ENCODE data around the gene PHF21B. TPM values are rescaled to one million over a fixed set of nuclear protein-coding genes. Genes with fewer than 3 reads are reported as not detected.

The PHF21B gene
- total and polyA plus RNA-seq, 12 donors = 0.07 to 0.98 (median 0.50) TPM; not detected in 4

- Histone ChIP-seq H3K4me3 (no peak overlapping the region), H3K36me3 (no peaks in the 10 kb centered on the region), H3K27ac (no peak overlapping the region), H3K9me3 (peaks cover 0 to 9% (median 0%) of the 10 kb centered on the region in 11 donors), H3K27me3 (peaks cover 0 to 3% (median 0%) of the 10 kb centered on the region in 7 donors), H3K4me1 (no peaks in the 10 kb centered on the region)
- 80 to 87% methylated on average over 10 of the region's 10 CpGs for WGBS, 2 donors
- no peak for ATAC-seq
- no peak for DNase-seq
- intact Hi-C loops (cut with DNase I) = no loop called here
- no peak for TF ChIP-seq CTCF (IDR thresholded peaks at IDR 0.05)
These were observed 90.1 kb downstream of the PHF21B start for GRCh38 chr22:44919691-44920090.

GRCh38 chr22:44918925-44919392 is 90.8 kb downstream of the PHF21B start:
- no peak for DNase-seq
- 91 to 94% methylated on average over 8 of the region's 8 CpGs for WGBS, 2 donors

DNA sequence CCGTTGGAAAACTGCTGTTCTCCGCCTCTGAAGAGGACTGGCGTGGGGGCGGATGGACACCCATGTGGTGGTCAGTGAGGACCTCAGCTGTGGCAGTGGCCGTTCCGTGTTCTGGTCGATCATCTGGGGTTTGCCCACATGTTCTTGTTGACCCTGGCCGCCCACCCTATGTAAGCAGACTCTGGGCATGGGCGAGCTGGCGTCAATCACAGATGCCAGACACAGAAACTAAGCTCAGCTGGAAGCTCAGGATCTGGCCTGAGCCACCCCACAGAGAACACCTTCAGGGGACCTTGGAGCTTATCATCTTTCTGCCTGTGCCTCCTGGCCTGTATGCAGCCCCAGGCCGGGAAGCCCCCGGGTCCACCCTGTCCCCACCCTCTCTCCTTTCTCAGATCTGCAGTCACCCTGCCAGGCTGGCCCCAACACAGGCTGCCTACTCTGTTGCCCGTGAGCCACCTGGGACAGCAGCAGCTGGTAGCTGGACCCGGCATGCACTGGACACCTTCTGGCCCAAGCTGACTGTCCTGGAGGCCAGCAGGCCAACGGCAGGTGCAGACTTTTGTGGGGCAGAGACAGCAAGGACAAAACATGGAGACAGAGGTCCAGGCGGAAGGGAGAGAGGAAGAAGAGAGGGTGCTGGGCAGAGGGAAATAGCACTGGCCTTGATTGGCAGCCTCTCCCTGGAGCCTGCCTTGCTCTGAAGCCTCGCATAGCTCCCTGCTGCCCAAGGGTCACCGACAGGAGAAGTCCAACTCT is 91.5 kb downstream of the PHF21B start:
- Histone ChIP-seq H3K27me3 (peaks cover 0 to 4% (median 0%) of the 10 kb centered on the region in 7 donors), H3K9me3 (no peaks in the 10 kb centered on the region), H3K36me3 (no peaks in the 10 kb centered on the region), H3K4me1 (no peaks in the 10 kb centered on the region), H3K27ac (no peak overlapping the region), H3K4me3 (no peak overlapping the region)
- no peak for TF ChIP-seq CTCF (IDR thresholded peaks at IDR 0.05)
- WGBS, 2 donors = 83 to 88% methylated on average over 18 of the region's 18 CpGs
- DNase-seq (no peak), ATAC-seq (no peak)
- intact Hi-C loops (cut with DNase I) = no loop called here

More at GRCh38 chr22:44918925-44919392, 90.8 kb downstream of the PHF21B start:
- no peak for ATAC-seq
- Histone ChIP-seq H3K27me3 (peaks cover 0 to 3% (median 0%) of the 10 kb centered on the region in 7 donors), H3K36me3 (no peaks in the 10 kb centered on the region), H3K4me1 (no peaks in the 10 kb centered on the region), H3K4me3 (no peak overlapping the region), H3K27ac (no peak overlapping the region), H3K9me3 (peaks cover 0 to 2% (median 0%) of the 10 kb centered on the region in 11 donors)
- no peak for TF ChIP-seq CTCF (IDR thresholded peaks at IDR 0.05)
- intact Hi-C loops (cut with DNase I) = no loop called here

DNA sequence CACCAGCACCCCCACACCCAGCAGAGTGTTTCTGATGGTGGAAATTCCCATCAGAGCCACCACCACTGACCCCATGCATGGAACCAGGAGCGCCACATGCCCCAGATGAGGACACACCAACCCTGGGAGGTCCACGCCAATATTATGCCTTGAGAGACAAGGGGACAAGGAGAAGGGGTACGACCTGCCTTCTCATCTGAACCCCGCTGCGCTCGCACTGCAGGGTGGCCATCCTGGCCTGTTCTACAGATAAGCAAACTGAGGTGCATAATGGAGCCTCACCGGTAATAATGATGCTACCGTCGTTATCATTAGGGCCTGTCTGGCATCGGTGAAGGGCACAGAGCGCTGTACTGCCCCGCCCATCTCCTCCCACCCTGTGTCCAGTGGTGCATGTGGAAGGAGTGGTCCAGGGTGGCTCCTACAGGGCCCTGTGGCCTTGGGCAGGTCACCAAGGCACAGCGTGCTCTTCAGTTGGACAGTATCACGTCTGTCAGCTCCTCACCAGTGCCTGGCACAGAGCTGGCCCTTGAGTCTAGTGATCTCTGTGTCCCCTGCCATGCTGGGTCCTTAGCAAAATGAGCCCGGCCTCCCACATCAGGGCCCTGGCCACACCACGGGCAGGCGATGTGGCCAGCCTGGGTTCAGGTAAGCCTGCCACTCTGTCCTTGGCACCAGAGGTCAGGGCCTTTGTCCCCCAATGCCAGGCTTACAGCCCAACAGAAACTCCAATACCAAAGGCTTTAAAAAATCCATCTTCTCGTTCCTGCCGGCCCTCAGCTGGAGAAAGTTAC is 92.2 kb downstream of the PHF21B start:
- no peak overlapping the region for H3K27ac ChIP-seq
- whole genome bisulfite sequencing, 2 donors = 89 to 91% methylated on average over 19 of the region's 19 CpGs

More for the DNA sequence above, 92.2 kb downstream of the PHF21B start:
- no peaks in the 10 kb centered on the region for H3K4me1 ChIP-seq
- no peaks in the 10 kb centered on the region for H3K36me3 ChIP-seq
- no peak for TF ChIP-seq CTCF (IDR thresholded peaks at IDR 0.05)
- H3K9me3 ChIP-seq = no peaks in the 10 kb centered on the region
- no peak for DNase-seq
- intact Hi-C loops (cut with DNase I) = no loop called here
- H3K27me3 ChIP-seq = peaks cover 0 to 7% (median 0%) of the 10 kb centered on the region in 7 donors
- ATAC-seq = no peak
- H3K4me3 ChIP-seq = no peak overlapping the region

All from heart right ventricle (tissue), 16 donors.